MM.1S (cell line): Measurements from ENCODE around the gene RBM18.

Source experiments
- EZH2 ChIP-seq: fragments of 300-600 bp; sonication (generic); optimal IDR thresholded peaks from 2 replicates; pipeline ENCODE3; 2017; ENCODE audit warnings: low read depth, mild to moderate bottlenecking, antibody characterized with exemption, low read length, mixed read lengths
- EZH2phosphoT487 ChIP-seq: fragments of 300-600 bp; sonication (generic); IDR thresholded peaks from 2 replicates; pipeline ENCODE4 v1.6.1; 2018; ENCODE audit warnings: antibody characterized with exemption, low read length
- TF ChIP-seq, protein P1 (sequence below): fragments of 300-600 bp; sonication (generic); IDR thresholded peaks from 2 replicates; pipeline ENCODE4 v1.5.1; 2016; ENCODE audit warnings: antibody characterized with exemption, low read length, mixed read lengths

DNA sequence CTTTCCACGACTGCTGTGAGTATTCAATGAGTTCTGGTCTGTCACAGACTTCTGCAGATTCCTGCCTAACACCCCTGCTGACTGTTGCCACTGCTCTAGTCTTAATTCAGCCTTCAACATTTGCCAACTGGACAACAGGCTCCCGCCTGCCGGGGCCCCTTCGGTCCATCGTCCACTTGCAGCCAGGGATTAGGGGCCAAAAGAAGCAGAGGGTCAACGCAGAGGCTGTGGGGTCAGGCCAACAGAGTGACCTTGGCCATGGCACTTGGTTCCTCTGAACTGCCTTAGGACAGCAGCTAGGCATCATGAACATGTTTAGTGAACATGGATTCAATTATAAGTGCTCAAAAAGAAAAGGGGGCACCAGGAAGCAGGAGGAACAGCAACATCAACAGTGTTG, 76.3 kb downstream of the RBM18 start:
- TF ChIP-seq, protein P1, sequence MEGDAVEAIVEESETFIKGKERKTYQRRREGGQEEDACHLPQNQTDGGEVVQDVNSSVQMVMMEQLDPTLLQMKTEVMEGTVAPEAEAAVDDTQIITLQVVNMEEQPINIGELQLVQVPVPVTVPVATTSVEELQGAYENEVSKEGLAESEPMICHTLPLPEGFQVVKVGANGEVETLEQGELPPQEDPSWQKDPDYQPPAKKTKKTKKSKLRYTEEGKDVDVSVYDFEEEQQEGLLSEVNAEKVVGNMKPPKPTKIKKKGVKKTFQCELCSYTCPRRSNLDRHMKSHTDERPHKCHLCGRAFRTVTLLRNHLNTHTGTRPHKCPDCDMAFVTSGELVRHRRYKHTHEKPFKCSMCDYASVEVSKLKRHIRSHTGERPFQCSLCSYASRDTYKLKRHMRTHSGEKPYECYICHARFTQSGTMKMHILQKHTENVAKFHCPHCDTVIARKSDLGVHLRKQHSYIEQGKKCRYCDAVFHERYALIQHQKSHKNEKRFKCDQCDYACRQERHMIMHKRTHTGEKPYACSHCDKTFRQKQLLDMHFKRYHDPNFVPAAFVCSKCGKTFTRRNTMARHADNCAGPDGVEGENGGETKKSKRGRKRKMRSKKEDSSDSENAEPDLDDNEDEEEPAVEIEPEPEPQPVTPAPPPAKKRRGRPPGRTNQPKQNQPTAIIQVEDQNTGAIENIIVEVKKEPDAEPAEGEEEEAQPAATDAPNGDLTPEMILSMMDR: no peak
- TF ChIP-seq EZH2 (no peak), EZH2phosphoT487 (no peak)
